GM19455 (cell line): ENCODE measurements around the gene PDLIM4.

Experiments
- ATAC-seq: cut with Tn5 transposase; IDR thresholded peaks from one replicate; pipeline ENCODE4 v1.9.1; 2021; ENCODE audit not compliant: unreplicated experiment

Gene PDLIM4

GRCh38 chr5:132266031-132266835, 8.7 kb downstream of the PDLIM4 start:
- no peak for ATAC-seq

GRCh38 chr5:132266836-132267160, 9.3 kb downstream of the PDLIM4 start:
- no peak for ATAC-seq

GRCh38 chr5:132267166-132267739, 9.8 kb downstream of the PDLIM4 start:
- ATAC-seq = no peak

GRCh38 chr5:132267931-132268768, 10.7 kb downstream of the PDLIM4 start:
- no peak for ATAC-seq

- no peak for ATAC-seq
These were observed 11.5 kb downstream of the PDLIM4 start for GRCh38 chr5:132268769-132269551.

- ATAC-seq = no peak
These were observed 12.3 kb downstream of the PDLIM4 start for GRCh38 chr5:132269635-132270334.

- ATAC-seq = no peak
These were observed 12.8 kb downstream of the PDLIM4 start for GRCh38 chr5:132270335-132270665.

- no peak for ATAC-seq
These were observed 13.2 kb downstream of the PDLIM4 start for GRCh38 chr5:132270706-132271105.

- ATAC-seq = no peak
These were observed 14.1 kb downstream of the PDLIM4 start for GRCh38 chr5:132271251-132272246.

- ATAC-seq = no peak
These were observed 15.1 kb downstream of the PDLIM4 start for GRCh38 chr5:132272311-132273210.

GRCh38 chr5:132273631-132274030, 16.1 kb downstream of the PDLIM4 start:
- ATAC-seq = no peak

GRCh38 chr5:132274050-132274792, 16.7 kb downstream of the PDLIM4 start:
- ATAC-seq = no peak

- no peak for ATAC-seq
These were observed 18.1 kb downstream of the PDLIM4 start for GRCh38 chr5:132275367-132276220.

GRCh38 chr5:132277256-132277655, 19.8 kb downstream of the PDLIM4 start:
- no peak for ATAC-seq

GRCh38 chr5:132277971-132278853, 20.7 kb downstream of the PDLIM4 start:
- ATAC-seq = no peak

- ATAC-seq = no peak
These were observed 22.3 kb downstream of the PDLIM4 start for GRCh38 chr5:132279801-132280200.
